NK-92 (cell line): Measurements from ENCODE around the gene TMEM135.
"Not testable (repeated sequence)": the region's sequence is repeated elsewhere in the genome, so short reads cannot be mapped to it uniquely, and the experiment has no call there.

ENCODE experiments used
- DNase-seq: peaks from one replicate; lab custom pipeline; 2025; ENCODE audit not compliant: unreplicated experiment; lab: John Stamatoyannopoulos, UW

The TMEM135 gene

DNA sequence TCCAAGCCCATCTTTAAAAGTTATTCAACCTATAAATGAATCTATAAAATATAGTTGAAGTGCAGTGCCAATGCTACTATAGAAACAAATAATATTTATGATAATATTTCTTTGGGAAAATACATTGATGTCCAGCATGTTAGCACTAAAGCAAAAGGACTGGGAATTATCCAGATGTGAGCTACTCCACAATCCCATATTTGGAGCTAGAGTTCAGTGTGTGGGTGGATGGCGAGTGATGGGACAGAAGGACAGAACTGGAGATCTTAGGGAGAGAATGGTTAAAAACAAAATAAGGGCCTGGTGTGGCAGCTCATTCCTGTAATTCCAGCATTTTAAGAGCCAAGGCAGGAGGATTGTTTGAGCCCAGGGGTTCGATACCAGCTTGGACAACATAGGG is 216.8 kb downstream of the TMEM135 start:
- DNase-seq = no peak

DNA sequence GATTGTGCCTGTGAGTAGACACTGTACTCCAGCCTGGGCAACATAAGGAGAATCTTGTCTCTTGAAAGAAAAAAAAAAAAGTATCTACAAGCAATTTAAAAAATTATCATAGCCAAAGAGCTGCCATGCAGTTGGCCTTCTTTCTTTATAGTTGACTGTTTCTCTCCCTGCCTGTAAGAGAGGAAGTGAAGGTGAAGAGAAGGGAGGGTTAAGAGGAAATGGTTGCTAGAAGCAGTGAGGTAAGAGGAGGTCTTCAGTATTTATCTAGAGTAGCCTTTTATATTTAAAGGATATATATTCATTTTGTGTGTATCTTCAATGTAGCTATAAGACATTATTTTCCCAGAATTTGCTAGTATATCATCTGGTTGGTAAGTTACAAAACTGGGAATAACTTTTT is 217.9 kb downstream of the TMEM135 start:
- DNase-seq = no peak

GRCh38 chr11:87256694-87257340 is 219.1 kb downstream of the TMEM135 start:
- DNase-seq = no peak

- no peak for DNase-seq
These were observed 220.6 kb downstream of the TMEM135 start for GRCh38 chr11:87258171-87258833.

DNA sequence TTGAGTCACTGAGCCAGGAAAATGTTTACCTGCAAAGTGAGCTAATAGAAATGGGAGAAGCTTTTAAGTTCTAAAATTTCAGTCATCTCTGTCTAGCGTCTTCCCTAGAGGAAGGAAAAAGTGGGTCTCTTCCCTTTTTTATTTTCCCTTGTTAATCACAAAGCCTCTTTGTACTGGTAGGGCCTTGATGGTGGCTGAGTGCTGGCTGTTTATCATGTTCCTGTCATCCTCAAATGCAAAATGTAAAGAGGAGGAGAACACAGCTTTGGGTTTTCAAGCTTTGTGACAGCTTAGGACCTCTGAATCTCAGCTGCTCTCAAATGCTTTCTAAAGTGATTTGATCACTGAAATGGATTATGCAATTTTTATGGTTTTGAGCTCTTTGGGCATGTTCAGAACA is 222.0 kb downstream of the TMEM135 start:
- DNase-seq = no peak

- DNase-seq = no peak
These were observed 223.1 kb downstream of the TMEM135 start for GRCh38 chr11:87260811-87261210.

GRCh38 chr11:87263264-87263838 is 225.6 kb downstream of the TMEM135 start:
- DNase-seq = no peak

GRCh38 chr11:87263979-87264378 is 226.2 kb downstream of the TMEM135 start:
- DNase-seq = no peak

- no peak for DNase-seq
These were observed 227.4 kb downstream of the TMEM135 start for GRCh38 chr11:87265132-87265531.

DNA sequence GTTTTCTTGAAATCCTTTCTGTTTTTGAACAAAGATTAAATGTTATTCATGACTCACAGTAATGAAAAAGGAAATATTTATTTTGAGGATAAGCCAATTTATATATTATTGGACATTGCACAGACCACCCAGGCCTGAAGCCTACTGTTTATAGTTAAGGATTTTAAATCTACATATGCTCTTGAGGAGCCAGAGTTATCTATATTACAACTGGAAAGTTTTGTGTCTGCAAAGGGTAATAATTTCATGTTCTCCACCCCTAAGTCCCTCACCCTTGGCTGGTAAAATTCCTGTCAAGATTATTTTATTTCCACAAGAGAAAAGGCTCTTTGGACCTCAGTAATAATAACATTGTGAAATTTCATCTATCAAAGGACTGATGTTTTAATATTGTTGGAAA is 228.2 kb downstream of the TMEM135 start:
- no peak for DNase-seq

DNA sequence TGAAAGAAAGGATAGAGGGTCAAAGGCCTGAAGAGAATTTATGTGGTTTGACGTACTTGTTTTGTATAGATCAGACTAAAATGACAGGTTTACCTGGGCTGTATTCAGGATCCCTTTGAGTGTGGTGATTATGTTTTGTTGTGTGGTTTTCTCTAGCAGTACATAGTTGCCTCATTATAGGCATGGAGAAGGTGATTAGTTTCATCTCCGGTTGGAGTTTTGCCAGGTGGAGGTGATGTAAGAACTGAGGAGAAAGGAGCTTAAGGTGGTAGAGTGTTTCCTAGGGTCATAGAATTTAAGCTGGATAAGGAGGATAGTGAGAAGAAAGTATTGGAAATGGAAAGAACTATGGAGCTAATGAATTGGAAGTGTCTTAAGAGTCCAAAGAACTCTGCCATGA is 229.0 kb downstream of the TMEM135 start:
- DNase-seq = no peak

GRCh38 chr11:87271951-87272350 is 234.2 kb downstream of the TMEM135 start:
- DNase-seq = not testable (repeated sequence)

DNA sequence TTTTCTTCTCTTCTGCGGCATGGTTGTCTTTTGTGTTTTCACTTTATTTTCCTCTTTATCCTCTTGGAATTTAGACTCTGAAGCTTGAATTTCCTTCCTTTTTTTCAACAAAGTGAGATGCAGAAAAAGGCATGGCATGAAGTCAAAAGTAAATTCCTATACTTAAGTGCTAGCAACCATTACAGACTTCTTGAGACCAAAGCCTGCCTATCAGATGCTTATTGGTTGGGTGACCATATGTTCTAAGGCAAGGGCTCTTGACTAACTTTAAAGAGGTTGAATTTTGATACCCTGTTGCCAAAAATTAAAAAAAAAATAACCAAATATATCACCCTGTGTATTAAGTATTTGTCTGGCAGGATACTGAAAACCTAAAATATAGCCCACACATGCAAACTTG is 237.4 kb downstream of the TMEM135 start:
- no peak for DNase-seq

DNA sequence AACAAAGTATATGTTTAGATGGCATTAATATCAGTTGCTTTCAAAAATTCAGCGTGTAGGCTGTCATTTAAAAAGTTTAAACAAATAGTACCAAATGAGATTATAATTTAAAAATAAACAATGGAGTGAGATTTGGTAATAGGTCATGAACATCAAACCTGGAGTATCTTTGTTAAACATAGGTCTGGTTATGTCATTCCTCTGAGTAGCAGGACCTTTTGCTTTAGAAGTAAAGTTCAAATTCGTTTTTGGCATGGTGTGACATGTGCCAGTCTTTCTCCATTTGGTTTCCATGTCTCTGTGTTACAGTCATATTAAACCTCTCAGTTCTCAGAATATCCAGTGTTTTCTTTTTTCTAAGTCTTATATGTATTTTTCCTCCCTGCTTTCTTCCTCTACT is 242.4 kb downstream of the TMEM135 start:
- no peak for DNase-seq

- no peak for DNase-seq
These were observed 243.8 kb downstream of the TMEM135 start for GRCh38 chr11:87281496-87281895.

- DNase-seq = no peak
These were observed 246.6 kb downstream of the TMEM135 start for GRCh38 chr11:87284306-87284705.

- DNase-seq = not testable (repeated sequence)
These were observed 247.9 kb downstream of the TMEM135 start for GRCh38 chr11:87285674-87286073.

GRCh38 chr11:87286338-87286737 is 248.6 kb downstream of the TMEM135 start:
- DNase-seq = no peak

DNA sequence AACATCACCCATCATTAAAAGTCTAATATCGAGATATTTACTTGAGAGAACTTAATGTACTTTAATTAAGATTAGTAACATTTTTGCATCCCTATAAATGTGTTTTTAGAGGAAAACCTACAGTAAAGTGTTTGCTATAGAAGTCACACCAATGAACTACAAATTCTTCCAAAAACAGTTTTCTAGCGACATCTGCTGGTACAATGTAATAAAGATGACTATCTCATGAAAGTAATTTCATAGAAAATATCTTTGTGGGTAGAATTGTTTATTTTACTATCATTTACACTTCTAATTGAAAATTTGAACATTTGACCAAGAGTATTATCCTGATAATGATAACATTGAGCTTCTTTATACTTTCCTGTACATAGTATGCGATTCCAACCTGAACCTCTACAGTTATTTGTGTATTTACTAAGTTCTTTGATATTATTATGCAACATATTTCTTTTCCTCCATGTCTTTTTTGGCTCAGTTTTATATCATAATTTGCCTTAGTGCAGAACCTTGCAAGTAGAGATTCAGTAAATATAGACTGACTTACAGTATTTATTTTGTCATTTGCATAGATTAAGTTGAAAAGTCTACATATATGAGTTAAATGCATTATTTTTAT is 252.7 kb downstream of the TMEM135 start:
- DNase-seq = no peak

GRCh38 chr11:87292598-87292997 is 254.9 kb downstream of the TMEM135 start:
- no peak for DNase-seq

GRCh38 chr11:87295237-87295636 is 257.5 kb downstream of the TMEM135 start:
- no peak for DNase-seq

GRCh38 chr11:87296627-87297026 is 258.9 kb downstream of the TMEM135 start:
- no peak for DNase-seq
